ENCODE data around the gene SMG6.

- no peak for TF ChIP-seq POLR2A (IDR thresholded peaks at IDR 0.05)
- TF ChIP-seq, protein P1, sequence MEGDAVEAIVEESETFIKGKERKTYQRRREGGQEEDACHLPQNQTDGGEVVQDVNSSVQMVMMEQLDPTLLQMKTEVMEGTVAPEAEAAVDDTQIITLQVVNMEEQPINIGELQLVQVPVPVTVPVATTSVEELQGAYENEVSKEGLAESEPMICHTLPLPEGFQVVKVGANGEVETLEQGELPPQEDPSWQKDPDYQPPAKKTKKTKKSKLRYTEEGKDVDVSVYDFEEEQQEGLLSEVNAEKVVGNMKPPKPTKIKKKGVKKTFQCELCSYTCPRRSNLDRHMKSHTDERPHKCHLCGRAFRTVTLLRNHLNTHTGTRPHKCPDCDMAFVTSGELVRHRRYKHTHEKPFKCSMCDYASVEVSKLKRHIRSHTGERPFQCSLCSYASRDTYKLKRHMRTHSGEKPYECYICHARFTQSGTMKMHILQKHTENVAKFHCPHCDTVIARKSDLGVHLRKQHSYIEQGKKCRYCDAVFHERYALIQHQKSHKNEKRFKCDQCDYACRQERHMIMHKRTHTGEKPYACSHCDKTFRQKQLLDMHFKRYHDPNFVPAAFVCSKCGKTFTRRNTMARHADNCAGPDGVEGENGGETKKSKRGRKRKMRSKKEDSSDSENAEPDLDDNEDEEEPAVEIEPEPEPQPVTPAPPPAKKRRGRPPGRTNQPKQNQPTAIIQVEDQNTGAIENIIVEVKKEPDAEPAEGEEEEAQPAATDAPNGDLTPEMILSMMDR (IDR thresholded peaks at IDR 0.05): no peak
Measured at GRCh38 chr17:2179615-2180295, 123.8 kb downstream of the SMG6 start.
